GM20000 (cell line): ENCODE measurements around the gene CELF1.
A peak's percentile ranks its signal among the peaks of the same experiment; 100 is the strongest.

Source experiments
- DNase-seq: peaks from one replicate; pipeline ENCODE4 v3.0.0; 2012; ENCODE audit warnings: low spot score
- CTCF ChIP-seq: IDR thresholded peaks from 2 replicates; pipeline ENCODE4 v1.5.1; 2012; ENCODE audit warnings: mild to moderate bottlenecking, control low read depth; ENCODE audit errors: extremely low read depth, missing control alignments

CELF1 gene

GRCh38 chr11:47592970-47593369 lies 40.0 kb upstream of the CELF1 start:
- DNase-seq, result no peak
- no peak for TF ChIP-seq CTCF

GRCh38 chr11:47592251-47592650 lies 39.3 kb upstream of the CELF1 start:
- TF ChIP-seq CTCF, result no peak

GRCh38 chr11:47591764-47592163 lies 38.8 kb upstream of the CELF1 start:
- peak; percentile 69 for DNase-seq
- no peak for TF ChIP-seq CTCF

More at GRCh38 chr11:47592251-47592650, 39.3 kb upstream of the CELF1 start:
- DNase-seq, result peak; percentile 46

- DNase-seq, result no peak
- no peak for TF ChIP-seq CTCF
These were observed 37.3 kb upstream of the CELF1 start for GRCh38 chr11:47589977-47590861.

GRCh38 chr11:47589584-47589976 lies 36.6 kb upstream of the CELF1 start:
- TF ChIP-seq CTCF, result no peak
- no peak for DNase-seq

GRCh38 chr11:47589118-47589517 lies 36.2 kb upstream of the CELF1 start:
- no peak for DNase-seq
- no peak for TF ChIP-seq CTCF

GRCh38 chr11:47587723-47588326 lies 34.9 kb upstream of the CELF1 start:
- TF ChIP-seq CTCF, result no peak
- peak; percentile 34 for DNase-seq
